ENCODE results near the gene TRMO.

TRMO gene

DNA sequence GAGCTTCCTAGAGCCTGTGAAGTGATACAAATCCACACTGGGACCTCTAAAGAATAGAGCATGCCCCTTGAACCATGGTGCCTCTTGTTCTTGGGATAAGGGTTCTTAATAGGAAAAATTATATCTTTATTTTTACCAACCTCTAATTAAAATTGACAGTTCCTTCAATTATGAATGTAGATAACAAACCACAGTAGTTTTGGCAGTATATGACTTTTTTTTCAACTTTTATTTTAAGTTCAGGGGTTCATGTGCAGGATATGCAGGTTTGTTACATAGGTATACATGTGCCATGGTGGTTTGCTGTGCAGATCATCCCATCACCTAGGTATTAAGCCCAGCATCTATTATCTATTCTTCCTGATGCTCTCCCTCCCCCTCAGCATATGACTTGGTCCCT lies 14.7 kb upstream of the TRMO start:
- Histone ChIP-seq H3K18ac (ENCODE audit: low read length) (no peak overlapping the region), H2BK120ac (ENCODE audit: low read depth, low read length) (no peak overlapping the region), H2BK15ac (replicated peaks; ENCODE audit: low read depth) (no peak overlapping the region), H4K5ac (ENCODE audit: low read length) (no peak overlapping the region), H3K9ac (ENCODE audit: low read length) (no peak overlapping the region), H3K56ac (ENCODE audit: low read length) (no peak overlapping the region), H3K27ac (ENCODE audit: low read depth, low read length) (no peak overlapping the region), H2BK5ac (ENCODE audit: low read length) (no peak overlapping the region), H3K23ac (ENCODE audit: low read length) (no peak overlapping the region), H3K4me2 (ENCODE audit: low read length) (no peak overlapping the region), H3K4ac (ENCODE audit: low read depth, low read length) (no peak overlapping the region), H2AK5ac (ENCODE audit: low read length) (no peak overlapping the region), H3K36me3 (ENCODE audit: control insufficient read depth, insufficient read depth, low read length) (no peaks in the 10 kb centered on the region), H3K27me3 (ENCODE audit: insufficient read depth, low read length, poor library complexity) (peaks cover 6% of the 10 kb centered on the region), H3K4me3 (ENCODE audit: low read length) (no peak overlapping the region), H4K8ac (ENCODE audit: low read depth, low read length) (no peak overlapping the region), H3K4me1 (ENCODE audit: control insufficient read depth, low read depth, low read length) (no peaks in the 10 kb centered on the region), H3K79me1 (ENCODE audit: low read length) (no peaks in the 10 kb centered on the region), H3K79me2 (ENCODE audit: control insufficient read depth, insufficient read depth, low read length) (no peaks in the 10 kb centered on the region)
- DNase-seq: no peak

- no CpG with 5 or more reads among the region's 1 CpG for WGBS (ENCODE audit: extremely low coverage, insufficient coverage, low lambda C conversion rate)
- no peak overlapping the region for H3K56ac ChIP-seq (ENCODE audit: low read length)
- no peak overlapping the region for H2BK15ac ChIP-seq (replicated peaks; ENCODE audit: low read depth)
- no peak overlapping the region for H4K8ac ChIP-seq (ENCODE audit: low read depth, low read length)
- H3K4ac ChIP-seq (ENCODE audit: low read depth, low read length): no peak overlapping the region
- no peak overlapping the region for H3K4me2 ChIP-seq (ENCODE audit: low read length)
- no peak overlapping the region for H2BK5ac ChIP-seq (ENCODE audit: low read length)
- peaks cover 5% of the 10 kb centered on the region for H3K27me3 ChIP-seq (ENCODE audit: insufficient read depth, low read length, poor library complexity)
- H3K36me3 ChIP-seq (ENCODE audit: control insufficient read depth, insufficient read depth, low read length): no peaks in the 10 kb centered on the region
- DNase-seq: no peak
- no peak overlapping the region for H2BK120ac ChIP-seq (ENCODE audit: low read depth, low read length)
- no peak overlapping the region for H3K4me3 ChIP-seq (ENCODE audit: low read length)
- H3K79me1 ChIP-seq (ENCODE audit: low read length): no peaks in the 10 kb centered on the region
- H3K4me1 ChIP-seq (ENCODE audit: control insufficient read depth, low read depth, low read length): no peaks in the 10 kb centered on the region
- H3K9ac ChIP-seq (ENCODE audit: low read length): no peak overlapping the region
- H3K79me2 ChIP-seq (ENCODE audit: control insufficient read depth, insufficient read depth, low read length): no peaks in the 10 kb centered on the region
- H2AK5ac ChIP-seq (ENCODE audit: low read length): no peak overlapping the region
- H3K18ac ChIP-seq (ENCODE audit: low read length): no peak overlapping the region
- no peak overlapping the region for H3K23ac ChIP-seq (ENCODE audit: low read length)
- no peak overlapping the region for H4K5ac ChIP-seq (ENCODE audit: low read length)
- H3K27ac ChIP-seq (ENCODE audit: low read depth, low read length): no peak overlapping the region
Observed at GRCh38 chr9:97935276-97935675, 13.0 kb upstream of the TRMO start.

GRCh38 chr9:97934321-97935115 lies 12.2 kb upstream of the TRMO start:
- no peak overlapping the region for H3K18ac ChIP-seq (ENCODE audit: low read length)
- no peak overlapping the region for H3K9ac ChIP-seq (ENCODE audit: low read length)
- no peak overlapping the region for H4K5ac ChIP-seq (ENCODE audit: low read length)
- WGBS (ENCODE audit: extremely low coverage, insufficient coverage, low lambda C conversion rate): no CpG with 5 or more reads among the region's 6 CpGs
- no peak overlapping the region for H4K8ac ChIP-seq (ENCODE audit: low read depth, low read length)
- no peak overlapping the region for H3K56ac ChIP-seq (ENCODE audit: low read length)
- no peaks in the 10 kb centered on the region for H3K36me3 ChIP-seq (ENCODE audit: control insufficient read depth, insufficient read depth, low read length)
- H3K27me3 ChIP-seq (ENCODE audit: insufficient read depth, low read length, poor library complexity): peaks cover 3% of the 10 kb centered on the region
- no peak overlapping the region for H3K4me2 ChIP-seq (ENCODE audit: low read length)
- DNase-seq: peak; percentile 26
- H3K79me2 ChIP-seq (ENCODE audit: control insufficient read depth, insufficient read depth, low read length): no peaks in the 10 kb centered on the region
- no peaks in the 10 kb centered on the region for H3K4me1 ChIP-seq (ENCODE audit: control insufficient read depth, low read depth, low read length)
- no peak overlapping the region for H3K4me3 ChIP-seq (ENCODE audit: low read length)
- H2BK5ac ChIP-seq (ENCODE audit: low read length): no peak overlapping the region
- H3K4ac ChIP-seq (ENCODE audit: low read depth, low read length): no peak overlapping the region
- H3K79me1 ChIP-seq (ENCODE audit: low read length): no peaks in the 10 kb centered on the region
- no peak overlapping the region for H3K27ac ChIP-seq (ENCODE audit: low read depth, low read length)
- H2BK15ac ChIP-seq (replicated peaks; ENCODE audit: low read depth): no peak overlapping the region
- H3K23ac ChIP-seq (ENCODE audit: low read length): no peak overlapping the region
- H2BK120ac ChIP-seq (ENCODE audit: low read depth, low read length): no peak overlapping the region
- no peak overlapping the region for H2AK5ac ChIP-seq (ENCODE audit: low read length)

DNA sequence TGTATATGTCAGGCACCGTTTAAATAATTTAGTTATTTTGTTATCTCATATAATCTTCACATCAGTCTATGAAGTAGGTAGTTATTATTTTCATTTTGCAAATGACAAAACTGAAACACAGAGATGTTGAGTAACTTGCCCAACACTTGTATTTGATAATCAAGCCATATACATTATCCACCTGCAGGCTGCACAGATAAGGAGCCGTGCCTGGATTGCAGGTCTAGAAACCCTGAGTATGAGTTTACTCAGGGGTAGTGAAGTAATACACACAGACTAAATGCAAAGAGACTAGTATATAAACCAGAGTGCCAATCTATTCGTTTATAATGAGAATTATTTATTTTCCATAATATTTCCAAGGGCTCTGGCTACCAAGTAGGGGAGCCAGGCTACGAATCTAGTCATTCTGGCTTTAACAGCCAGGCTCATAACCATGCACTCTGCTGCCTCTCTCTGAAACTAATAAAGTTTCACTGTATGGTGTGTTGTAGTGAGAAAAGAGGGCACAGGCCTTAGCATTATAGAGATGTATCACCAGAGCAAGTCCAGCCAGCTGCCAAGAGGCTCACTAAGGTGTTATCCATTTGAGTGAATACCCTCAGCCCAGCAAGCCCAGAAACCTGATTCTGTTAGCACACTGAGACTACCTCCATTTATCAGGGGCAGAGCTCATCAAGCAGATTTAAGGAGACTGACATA lies 11.1 kb upstream of the TRMO start:
- no peak for DNase-seq
- no peak overlapping the region for H3K4me3 ChIP-seq (ENCODE audit: low read length)
- H3K9ac ChIP-seq (ENCODE audit: low read length): no peak overlapping the region
- H3K56ac ChIP-seq (ENCODE audit: low read length): no peak overlapping the region
- H3K36me3 ChIP-seq (ENCODE audit: control insufficient read depth, insufficient read depth, low read length): no peaks in the 10 kb centered on the region
- H3K27ac ChIP-seq (ENCODE audit: low read depth, low read length): no peak overlapping the region
- H3K79me2 ChIP-seq (ENCODE audit: control insufficient read depth, insufficient read depth, low read length): no peaks in the 10 kb centered on the region
- no peak overlapping the region for H4K5ac ChIP-seq (ENCODE audit: low read length)
- no CpG with 5 or more reads among the region's 4 CpGs for WGBS (ENCODE audit: extremely low coverage, insufficient coverage, low lambda C conversion rate)
- H3K4me2 ChIP-seq (ENCODE audit: low read length): no peak overlapping the region
- no peak overlapping the region for H3K4ac ChIP-seq (ENCODE audit: low read depth, low read length)
- no peak overlapping the region for H2AK5ac ChIP-seq (ENCODE audit: low read length)
- H4K8ac ChIP-seq (ENCODE audit: low read depth, low read length): no peak overlapping the region
- H3K27me3 ChIP-seq (ENCODE audit: insufficient read depth, low read length, poor library complexity): peaks cover 3% of the 10 kb centered on the region
- no peak overlapping the region for H3K18ac ChIP-seq (ENCODE audit: low read length)
- H3K23ac ChIP-seq (ENCODE audit: low read length): no peak overlapping the region
- H2BK15ac ChIP-seq (replicated peaks; ENCODE audit: low read depth): no peak overlapping the region
- no peak overlapping the region for H2BK120ac ChIP-seq (ENCODE audit: low read depth, low read length)
- H3K79me1 ChIP-seq (ENCODE audit: low read length): no peaks in the 10 kb centered on the region
- no peak overlapping the region for H2BK5ac ChIP-seq (ENCODE audit: low read length)
- H3K4me1 ChIP-seq (ENCODE audit: control insufficient read depth, low read depth, low read length): no peaks in the 10 kb centered on the region

DNA sequence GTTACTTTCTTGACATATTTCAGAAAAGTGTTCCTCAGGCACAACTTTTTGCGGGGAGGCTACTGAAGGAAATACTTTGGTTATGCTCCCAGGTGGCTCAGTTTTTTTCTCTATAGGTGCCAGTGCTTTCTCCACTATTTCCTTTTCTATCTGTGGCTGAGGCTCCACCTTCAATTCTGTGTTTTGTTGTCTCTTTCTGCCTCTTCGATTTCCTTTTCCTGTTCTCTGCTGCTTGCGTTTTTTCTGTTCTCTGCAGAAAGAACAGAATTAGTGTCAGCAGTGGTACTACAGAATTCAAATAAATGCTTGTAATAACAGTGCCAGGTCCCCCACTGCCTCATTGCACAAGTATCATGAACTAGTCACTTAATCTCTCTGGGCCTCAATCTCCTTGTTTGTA lies 8.7 kb upstream of the TRMO start:
- no CpG with 5 or more reads among the region's 3 CpGs for WGBS (ENCODE audit: extremely low coverage, insufficient coverage, low lambda C conversion rate)
- Histone ChIP-seq H3K4ac (ENCODE audit: low read depth, low read length) (no peak overlapping the region), H4K5ac (ENCODE audit: low read length) (no peak overlapping the region), H2BK120ac (ENCODE audit: low read depth, low read length) (no peak overlapping the region), H3K4me2 (ENCODE audit: low read length) (no peak overlapping the region), H4K8ac (ENCODE audit: low read depth, low read length) (no peak overlapping the region), H3K18ac (ENCODE audit: low read length) (no peak overlapping the region), H2BK15ac (replicated peaks; ENCODE audit: low read depth) (no peak overlapping the region), H3K27me3 (ENCODE audit: insufficient read depth, low read length, poor library complexity) (peaks cover 3% of the 10 kb centered on the region), H3K79me2 (ENCODE audit: control insufficient read depth, insufficient read depth, low read length) (no peaks in the 10 kb centered on the region), H2BK5ac (ENCODE audit: low read length) (no peak overlapping the region), H3K4me1 (ENCODE audit: control insufficient read depth, low read depth, low read length) (no peaks in the 10 kb centered on the region), H3K4me3 (ENCODE audit: low read length) (no peak overlapping the region), H3K36me3 (ENCODE audit: control insufficient read depth, insufficient read depth, low read length) (no peaks in the 10 kb centered on the region), H3K9ac (ENCODE audit: low read length) (no peak overlapping the region), H3K79me1 (ENCODE audit: low read length) (no peaks in the 10 kb centered on the region), H3K56ac (ENCODE audit: low read length) (no peak overlapping the region), H3K23ac (ENCODE audit: low read length) (no peak overlapping the region), H3K27ac (ENCODE audit: low read depth, low read length) (no peak overlapping the region), H2AK5ac (ENCODE audit: low read length) (no peak overlapping the region)
- no peak for DNase-seq
